Epidermal melanocyte (primary cell): ENCODE measurements around the gene BEGAIN.

Experiments
- DNase-seq: peaks from one replicate; pipeline ENCODE4 v3.0.0; 2011; ENCODE audit warnings: low spot score; ENCODE audit not compliant: insufficient read length

BEGAIN gene

DNA sequence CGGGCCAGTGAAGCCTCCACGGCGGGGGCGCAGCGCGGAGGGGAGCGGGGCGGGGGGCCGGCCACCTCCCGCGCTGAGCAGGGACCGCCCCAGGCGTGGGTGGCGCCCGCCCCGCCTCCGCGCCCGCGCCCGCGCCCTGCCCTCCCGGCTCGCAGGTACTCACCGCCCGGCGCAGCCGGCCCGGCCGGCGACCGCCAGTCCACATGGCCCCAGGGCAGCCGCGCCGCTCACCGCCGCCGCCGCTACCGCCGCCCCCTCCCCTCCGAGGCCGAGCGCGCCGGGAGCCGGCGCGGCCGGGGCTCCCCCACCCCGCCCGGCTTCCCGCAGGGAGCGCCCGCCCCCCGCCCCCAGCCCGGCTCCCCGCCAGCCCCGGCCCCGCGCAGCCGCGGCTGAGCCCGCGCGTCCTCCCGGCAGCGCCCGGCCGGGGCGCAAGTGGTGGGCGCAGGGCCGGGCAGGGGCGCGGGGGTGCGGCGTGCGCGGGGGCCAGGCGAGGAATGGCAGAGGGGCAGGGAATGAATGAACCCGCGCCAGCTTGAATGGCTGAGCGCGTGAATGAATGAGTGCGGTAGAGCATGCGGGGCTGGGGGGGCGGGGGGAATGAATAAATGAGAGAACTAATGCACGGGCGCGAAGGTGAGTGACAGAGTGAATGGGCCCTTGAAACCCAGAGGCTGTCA lies at the start of gene BEGAIN:
Gene BEGAIN (minus strand): TSS at position 332 of the 677 bp plus-strand sequence. CDS start 127 bp downstream, at position 205.
- DNase-seq, result no peak

DNA sequence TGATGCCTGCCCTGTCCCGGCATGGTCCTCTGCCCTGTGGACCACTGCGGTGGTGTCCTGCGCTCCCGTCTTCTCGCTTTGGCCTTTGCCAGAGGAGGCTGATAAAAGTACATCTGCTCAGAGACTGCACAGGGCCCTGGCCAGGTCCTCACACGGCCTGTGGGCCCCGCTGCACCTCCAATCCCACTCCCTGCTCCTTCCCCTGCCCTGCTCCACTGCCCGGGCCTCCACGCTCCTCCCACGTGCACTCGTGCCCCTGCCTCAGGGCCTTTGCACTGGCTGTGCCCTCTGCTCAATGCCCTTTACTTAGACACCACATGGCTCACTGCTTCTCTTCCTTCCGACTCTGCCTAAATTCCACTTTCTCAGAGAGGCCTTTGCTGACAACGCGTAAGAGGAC lies 49.3 kb upstream of the BEGAIN start:
- DNase-seq, result no peak

- DNase-seq, result no peak
These were observed 46.8 kb upstream of the BEGAIN start for GRCh38 chr14:100634026-100634425.

GRCh38 chr14:100633406-100633805 lies 46.2 kb upstream of the BEGAIN start:
- no peak for DNase-seq

DNA sequence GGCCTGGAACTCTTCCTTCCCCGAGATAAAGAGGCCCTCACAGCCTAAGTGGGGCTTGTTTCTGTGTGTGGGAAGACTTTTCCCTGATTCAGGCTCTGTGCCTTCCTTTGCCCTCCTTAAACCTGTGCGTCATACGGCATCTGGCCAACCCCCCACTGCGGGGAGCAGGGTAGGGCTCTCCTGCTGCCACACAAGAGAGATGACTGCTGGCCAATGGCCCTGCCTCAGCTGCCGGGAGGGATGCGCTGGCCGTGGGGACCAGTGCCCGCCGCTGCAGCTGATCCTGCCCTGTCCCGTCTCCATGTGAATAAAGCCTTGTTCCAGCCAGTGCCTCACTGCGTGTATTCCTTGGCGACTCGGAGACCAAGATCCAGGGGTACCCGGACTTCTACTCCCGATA lies 42.5 kb upstream of the BEGAIN start:
- DNase-seq, result no peak

GRCh38 chr14:100629098-100629497 lies 41.9 kb upstream of the BEGAIN start:
- DNase-seq, result no peak

DNA sequence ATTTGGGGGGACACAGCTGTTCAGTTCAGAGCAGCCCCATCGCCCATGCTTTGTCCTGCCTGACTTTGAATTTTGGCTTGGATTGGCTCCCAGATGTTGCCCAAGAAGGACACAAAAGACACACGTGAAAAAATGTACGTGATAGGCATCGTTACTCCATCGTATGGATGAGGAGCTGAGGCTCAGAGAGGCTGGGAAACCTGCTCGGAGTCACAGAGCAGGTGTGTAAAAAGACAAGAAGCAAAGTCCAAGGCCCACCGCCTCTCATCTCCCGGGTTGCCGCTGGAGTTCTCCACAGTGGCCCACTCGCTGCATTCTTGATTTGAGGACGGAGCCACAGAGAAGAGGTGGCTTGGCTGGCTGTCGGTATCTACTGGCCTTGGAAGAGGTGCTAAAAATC lies 41.0 kb upstream of the BEGAIN start:
- DNase-seq, result no peak

- no peak for DNase-seq
These were observed 39.4 kb upstream of the BEGAIN start for GRCh38 chr14:100626614-100627013.

DNA sequence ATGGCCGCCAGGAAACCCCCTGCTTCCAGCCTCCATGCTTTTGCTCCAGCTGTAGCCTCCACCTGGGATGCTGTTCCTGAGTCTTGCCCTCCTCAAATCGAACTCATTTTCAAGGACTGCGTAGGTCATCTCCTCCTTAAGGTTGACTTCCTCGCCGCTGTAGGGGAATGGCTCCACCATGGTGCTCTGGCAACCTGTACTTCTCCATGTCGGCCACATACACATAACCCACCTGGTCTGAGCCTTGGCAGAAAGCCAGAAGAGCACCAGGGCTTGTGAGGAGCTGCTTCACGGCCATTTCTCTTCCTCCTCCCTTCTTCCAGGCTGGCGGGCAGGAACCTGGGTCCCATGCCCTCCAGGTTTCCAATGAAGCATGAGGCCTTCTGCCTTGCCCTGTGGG lies 36.7 kb upstream of the BEGAIN start:
- DNase-seq, result no peak

DNA sequence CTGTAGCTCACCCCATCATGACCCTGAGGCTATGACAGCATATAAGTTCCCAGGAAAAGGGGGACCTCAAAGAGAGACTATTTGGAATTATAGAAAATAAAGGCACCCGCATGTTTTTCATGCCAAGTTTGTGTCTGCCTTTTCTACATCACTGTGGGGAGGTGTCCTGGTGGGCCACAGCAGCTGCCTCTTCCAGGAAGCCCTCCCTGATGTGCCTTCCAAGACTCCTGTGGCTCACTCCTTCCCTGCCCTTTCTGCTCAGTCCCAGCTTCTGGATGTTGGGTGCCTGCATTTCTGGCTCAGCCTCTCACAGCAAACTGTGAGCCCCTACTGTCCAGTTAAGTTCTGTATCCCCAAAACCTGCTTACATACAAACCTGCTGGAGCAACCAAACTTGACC lies 36.3 kb upstream of the BEGAIN start:
- DNase-seq, result no peak

- no peak for DNase-seq
These were observed 35.7 kb upstream of the BEGAIN start for GRCh38 chr14:100622708-100623485.

GRCh38 chr14:100622224-100622623 lies 35.0 kb upstream of the BEGAIN start:
- no peak for DNase-seq

GRCh38 chr14:100621806-100622205 lies 34.6 kb upstream of the BEGAIN start:
- no peak for DNase-seq

DNA sequence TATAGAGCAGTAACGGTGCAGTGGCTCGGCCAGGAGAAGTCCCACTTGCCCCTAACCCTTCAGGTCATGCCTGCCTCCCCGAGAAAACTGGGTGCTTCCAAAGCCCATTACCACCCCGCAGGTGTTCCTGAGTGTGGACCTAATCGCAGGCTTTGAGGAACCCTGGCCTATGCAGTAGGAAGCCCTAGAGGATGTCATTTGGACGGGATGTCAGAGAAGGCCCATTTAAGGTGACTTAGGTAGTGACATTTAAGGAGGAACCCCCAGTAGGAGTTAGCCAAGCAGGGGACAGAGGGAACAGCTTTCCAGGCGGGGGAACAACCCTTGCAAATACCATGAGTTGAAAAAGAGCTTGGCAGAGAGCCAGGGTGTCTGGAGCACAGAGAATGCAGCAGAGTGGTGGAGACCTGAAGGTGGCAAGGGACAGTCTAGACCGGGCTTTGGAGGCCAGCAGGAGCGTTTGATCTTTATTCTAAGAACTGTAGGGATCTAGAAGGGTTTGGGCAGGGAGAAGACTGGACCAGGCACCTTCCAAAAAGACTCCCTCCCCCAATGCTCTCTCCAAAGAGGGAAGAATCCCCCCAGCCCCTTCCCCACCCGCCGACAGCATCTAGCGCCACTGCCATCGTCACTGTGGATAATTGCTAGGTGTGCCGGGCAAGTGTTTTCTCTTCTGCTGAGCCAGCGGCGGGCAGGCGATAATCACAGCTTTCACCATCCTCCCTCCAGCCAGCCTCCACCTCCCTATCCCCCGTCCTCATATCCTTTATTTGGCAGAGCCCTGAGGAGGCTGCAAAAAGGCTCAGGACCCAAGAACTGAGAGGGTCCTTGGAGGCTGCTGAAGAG lies 33.3 kb upstream of the BEGAIN start:
- no peak for DNase-seq

- no peak for DNase-seq
These were observed 32.4 kb upstream of the BEGAIN start for GRCh38 chr14:100619396-100620254.

DNA sequence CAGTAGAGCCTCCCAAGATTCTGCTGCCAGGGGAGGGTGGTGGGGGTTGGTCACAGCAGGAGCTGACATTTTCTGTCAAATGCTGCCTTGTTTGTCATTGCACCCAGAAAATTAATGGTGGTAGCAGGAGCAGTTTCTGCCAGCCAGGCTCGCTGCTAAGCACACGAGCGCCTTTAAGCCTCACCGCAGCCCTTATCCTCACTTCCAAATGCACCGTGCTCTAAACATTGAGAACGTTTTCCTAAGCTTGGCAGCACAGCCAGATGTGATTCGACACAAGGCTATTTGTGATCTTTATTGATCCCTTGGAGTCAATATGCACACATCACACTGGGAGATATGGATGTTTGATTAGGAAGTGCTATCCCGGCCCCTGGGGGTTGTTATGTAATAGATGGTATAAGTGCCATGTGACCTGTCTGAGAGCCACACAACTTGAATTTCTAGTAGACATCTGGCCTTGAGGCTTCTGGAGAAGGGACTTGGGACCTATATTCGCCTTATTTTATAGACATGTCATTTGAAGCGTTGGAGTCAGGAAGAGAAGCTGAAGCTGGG lies 31.6 kb upstream of the BEGAIN start:
- DNase-seq, result no peak

DNA sequence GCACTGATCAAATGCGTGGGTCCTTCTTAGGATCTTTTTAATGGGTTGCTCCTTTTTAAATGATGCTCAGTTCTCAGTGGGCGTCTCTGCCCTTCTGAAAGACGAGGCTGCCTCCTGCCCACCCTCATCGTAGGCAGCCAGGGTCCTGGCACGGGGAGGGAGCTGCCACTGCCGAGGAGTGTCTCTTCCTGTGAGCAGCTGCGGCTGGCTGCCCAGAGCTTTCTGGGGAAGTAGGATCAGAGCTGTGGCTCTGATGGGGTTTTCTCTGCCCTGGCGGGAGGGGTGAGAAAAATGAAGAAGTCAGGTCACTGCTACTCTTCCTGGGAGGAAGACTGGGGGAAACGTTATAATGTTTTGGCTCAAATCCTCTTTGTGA lies 31.1 kb upstream of the BEGAIN start:
- DNase-seq, result no peak

DNA sequence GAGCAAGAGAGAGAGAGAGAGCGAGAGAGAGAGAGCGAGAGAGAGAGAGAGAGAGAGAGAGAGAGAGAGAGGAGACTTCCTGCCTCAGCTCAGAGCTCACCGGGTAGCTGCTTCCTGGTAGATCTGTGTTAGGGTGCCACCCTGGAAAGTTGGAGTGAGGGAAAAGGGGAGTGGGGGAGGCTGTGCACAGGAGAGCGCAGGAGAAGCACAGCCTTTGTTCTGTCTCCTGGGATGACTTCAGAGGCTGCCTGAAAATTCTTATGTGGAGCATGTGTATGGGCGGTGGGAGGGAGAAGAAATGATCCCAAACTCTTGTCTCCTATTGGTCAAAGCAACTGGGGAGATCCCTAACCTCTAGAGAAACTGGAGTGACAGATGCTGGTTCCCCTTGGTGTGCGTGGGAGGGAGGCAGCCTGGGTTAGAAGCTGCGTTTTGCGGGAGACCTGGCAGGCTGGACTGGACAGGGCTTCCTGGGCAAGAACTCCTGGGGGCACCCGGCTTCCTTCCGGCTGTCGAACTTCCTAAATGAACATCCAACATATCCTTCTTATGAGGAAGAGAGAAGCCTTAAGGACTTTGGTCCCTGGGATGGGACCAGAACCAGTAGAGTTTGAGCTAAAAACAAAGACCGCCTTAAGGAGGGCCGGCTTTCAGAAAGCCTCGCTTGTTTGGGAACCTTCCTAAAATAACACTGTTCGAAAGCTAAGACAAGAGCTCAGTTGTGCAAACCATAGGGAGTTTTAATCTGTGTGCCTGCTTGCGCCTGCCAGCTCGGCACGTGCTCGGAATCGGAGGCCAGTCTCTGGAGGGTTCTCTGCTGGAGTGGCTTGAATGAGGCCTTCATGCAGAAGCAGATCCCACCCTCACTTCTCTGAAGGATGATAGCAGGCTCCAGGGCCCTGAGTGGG lies 30.4 kb upstream of the BEGAIN start:
- peak; percentile 63 for DNase-seq

DNA sequence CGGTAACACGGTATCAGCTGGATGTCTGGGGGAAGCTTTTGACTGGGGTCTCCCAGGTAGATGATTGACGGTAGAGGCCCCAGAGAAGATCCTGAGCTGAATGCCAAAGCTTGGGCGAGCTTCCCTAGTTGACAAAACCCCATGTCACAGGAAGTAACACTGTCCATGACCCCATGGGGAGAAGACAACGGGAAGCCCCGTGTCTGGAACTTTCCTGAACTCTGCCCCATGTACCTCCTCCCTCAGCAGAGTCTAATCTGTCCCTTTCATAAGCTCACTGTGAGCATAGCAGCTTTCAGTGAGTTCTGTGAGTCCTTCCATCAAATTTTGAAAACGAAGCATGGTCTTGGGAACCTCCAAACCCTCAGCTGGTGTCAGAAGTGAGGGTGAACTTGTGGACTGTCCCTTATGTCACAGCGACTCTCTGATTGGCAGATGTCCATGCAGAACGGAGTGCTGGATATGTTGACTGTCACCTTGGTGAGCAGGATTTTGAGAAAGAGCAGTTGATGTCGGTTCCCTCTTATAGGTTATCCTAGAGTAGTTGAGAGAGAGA lies 29.7 kb upstream of the BEGAIN start:
- no peak for DNase-seq
